Stimulated activated CD4-positive, alpha-beta T cell treated with anti-CD3 and anti-CD28 coated beads, TNF-alpha, amount 100 ng/mL, for 24 hours (primary cell): Measurements from ENCODE around the gene RRAS2.
"Not testable (repeated sequence)": the region's sequence is repeated elsewhere in the genome, so short reads cannot be mapped to it uniquely, and the experiment has no call there.

ENCODE experiments used
- DNase-seq, 3 experiments: peaks; one replicate each; pipeline ENCODE4 v3.0.0-alpha.2; 2020; ENCODE audit warnings: low read depth in 3 of 3

RRAS2 gene

GRCh38 chr11:14255238-14255534, 103.8 kb downstream of the RRAS2 start:
- no peak for DNase-seq

GRCh38 chr11:14254533-14255237, 104.3 kb downstream of the RRAS2 start:
- no peak for DNase-seq

DNA sequence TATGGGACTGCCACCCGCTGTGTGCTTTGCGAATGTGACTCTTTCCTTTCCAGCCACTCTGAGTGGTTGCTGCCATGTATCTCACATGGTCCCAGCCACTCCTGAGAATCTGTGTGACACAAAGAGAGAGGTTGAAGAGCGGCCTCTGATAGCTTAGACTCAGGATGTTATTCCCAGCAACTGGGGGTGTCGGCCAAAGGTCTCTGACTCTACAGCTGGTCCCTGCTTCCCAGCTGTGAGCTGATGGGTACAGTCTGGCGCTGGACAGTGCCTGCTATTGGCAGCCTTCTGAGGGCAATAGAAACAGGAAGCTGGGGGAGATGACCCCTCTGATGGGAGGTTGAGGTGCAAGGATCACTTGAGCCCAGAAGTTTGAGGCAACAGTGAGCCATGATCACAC, 105.1 kb downstream of the RRAS2 start:
- DNase-seq = no peak

DNA sequence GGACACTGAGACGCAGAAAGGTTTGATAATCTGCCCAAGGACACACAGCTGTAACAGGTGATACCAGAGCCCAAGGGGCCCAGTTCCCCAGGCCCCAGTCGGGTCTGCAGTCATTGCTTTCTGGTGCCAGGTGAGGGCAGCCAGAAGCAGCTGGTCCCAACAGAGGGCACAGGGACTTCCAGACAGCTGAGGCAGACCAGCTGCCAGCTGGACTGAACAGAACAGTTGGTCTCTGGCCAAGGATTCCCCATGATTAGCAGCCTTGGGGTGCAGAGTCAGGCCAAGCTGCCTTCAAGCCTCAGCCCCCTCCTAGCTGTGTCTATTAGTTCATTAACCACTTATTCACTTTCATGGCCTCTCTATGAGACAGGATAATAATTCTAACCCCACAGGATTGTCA, 105.6 kb downstream of the RRAS2 start:
- no peak for DNase-seq

DNA sequence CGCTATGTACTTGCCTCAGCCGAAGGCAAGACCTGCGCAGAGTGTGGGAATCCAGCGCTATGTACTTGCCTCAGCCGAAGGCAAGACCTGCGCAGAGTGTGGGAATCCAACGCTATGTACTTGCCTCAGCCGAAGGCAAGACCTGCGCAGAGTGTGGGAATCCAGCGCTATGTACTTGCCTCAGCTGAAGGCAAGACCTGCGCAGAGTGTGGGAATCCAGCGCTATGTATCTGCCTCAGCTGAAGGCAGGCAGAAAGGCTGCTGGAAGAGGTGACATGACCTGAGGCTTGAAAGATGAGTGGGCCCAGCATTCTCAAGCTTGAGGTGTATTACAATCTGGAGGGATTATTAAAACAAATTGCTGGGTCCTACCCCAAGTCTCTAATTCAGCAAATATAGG, 106.5 kb downstream of the RRAS2 start:
- not testable (repeated sequence) for DNase-seq

- no peak for DNase-seq
Observed at GRCh38 chr11:14251754-14252153, 107.2 kb downstream of the RRAS2 start.

DNA sequence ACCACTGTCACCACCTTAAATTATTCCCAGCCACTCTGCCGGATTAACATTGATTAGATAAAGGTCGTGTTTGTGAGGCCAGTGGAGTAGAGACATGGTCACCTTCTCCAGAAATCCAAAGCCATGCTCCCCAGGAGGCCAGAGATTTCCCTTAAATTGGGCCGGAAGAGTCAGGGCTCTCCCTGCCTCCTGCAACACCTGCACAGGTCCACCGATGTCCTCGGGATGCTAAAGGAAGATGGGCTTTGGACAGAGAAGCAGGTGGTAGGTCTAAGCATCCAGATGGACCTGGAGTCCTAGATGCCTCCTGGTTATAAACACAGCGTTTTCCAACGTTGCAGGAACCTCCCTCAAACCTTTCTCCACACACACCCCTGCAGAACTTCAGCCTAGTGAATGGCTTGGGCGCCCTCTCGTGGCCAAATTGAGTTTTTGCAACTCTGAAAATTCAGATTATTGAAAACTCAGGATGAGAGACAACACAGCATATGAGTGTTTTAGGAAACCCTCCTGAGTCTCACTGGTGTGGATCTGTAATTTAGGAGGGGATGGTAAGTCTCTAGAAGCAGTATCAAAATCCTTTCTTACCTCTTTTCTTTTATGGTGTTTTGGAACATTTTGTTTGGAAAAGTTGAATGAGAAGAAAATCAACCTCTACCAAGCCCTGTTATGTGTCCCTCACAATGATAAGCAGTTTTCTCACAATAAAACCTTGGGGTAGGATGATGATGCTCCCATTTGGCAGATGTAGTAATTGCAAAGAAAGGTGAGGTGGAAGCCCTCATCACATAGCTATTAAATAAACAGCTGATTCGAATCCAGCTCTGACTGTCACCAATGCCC, 109.6 kb downstream of the RRAS2 start:
- DNase-seq = peak; percentile 47 to 58 (median 55)

- DNase-seq = no peak
Observed at GRCh38 chr11:14248580-14248981, 110.4 kb downstream of the RRAS2 start.

DNA sequence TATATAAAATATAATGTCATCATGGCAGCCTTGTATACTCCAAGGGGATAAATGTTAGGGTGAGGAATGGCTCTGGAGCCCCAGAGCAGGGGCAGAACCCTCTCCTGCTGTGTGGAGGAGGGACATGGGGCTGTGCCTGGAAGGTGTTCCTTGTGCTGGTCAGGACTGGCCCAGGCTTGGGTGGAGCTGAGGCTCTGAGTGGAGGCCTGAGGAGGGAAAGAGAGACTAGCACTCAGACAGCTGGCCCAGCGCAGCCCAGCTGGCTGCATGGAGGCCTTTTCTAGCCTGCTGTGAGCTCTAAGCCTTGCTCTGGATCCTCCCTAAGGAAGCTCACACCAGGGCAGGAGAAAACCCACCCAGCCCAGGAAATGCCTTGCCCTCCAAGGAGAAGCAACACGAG, 113.5 kb downstream of the RRAS2 start:
- DNase-seq = no peak

DNA sequence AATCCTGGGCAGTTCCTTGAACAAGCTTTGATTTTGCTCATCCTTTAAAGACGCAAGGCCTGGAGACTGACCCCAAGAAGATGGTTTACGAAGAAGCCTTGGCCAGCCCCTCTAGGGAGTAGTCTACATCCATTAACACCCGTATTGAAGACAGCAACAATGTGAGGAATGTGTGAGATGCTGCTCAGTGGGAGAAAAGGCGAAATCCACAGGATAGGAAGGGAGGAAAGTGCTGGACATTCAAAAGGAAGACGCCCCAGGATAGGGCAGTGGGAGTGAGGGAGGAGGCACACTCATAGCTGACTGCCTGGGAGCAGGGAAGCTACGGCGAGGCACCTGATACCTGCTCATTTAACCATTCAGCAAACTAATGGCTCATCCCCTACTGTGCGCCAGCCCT, 114.1 kb downstream of the RRAS2 start:
- DNase-seq = no peak

DNA sequence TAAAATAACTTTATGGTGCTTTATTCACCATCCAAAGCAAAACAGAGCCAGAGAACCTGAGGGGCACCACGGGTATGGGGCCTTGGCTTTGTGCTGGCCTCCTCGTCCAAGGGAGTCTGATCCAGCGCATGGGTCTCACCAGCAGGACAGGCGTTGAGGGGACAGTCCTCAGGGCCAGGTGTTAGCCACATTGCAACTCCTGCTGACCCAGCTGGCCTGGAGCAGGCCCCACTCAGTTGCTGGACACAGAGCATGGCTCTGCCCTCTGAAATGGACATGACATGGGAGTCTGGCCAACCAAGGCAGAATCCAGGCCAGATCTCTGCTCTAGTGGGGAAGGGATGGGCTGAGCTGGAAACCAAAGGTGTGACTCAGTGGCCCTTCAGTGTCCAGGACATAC, 116.2 kb downstream of the RRAS2 start:
- DNase-seq = no peak

DNA sequence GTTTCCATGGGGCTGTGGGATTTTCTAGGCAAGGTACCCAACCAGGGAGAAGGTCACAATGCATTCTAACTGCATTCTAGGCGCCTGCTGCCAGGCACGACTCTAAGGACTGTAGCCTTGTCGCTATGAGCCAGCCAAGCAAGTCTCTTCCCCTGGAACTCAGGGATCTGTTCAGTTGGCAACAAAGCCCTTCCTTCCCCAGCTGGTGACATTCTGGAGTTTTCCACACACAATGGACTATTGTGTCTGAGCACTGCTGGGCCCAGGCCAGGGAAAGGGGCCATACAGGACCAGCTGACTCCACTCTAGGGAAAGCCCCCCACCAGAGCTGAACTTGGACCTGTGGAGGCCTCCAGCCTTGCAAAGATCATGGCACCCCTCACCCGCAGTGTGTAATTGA, 116.8 kb downstream of the RRAS2 start:
- DNase-seq = no peak

DNA sequence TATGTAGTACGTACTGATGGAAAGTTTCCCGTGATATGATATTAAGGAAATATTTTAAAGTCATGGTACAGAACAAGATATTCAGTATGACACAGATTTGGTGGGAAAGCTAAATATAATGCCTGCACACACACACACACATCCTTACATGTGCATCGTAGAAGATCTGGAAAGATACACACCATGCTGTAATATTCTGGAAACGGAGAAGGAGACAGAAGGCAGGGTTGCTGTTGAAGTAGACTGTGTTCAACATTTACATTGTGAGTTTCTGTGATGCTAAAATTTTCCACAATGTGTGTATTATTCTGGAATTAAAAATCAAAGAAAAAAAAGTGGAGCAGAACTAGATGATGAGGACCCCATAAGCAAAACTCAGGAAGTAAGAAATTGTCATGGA, 118.0 kb downstream of the RRAS2 start:
- no peak for DNase-seq

DNA sequence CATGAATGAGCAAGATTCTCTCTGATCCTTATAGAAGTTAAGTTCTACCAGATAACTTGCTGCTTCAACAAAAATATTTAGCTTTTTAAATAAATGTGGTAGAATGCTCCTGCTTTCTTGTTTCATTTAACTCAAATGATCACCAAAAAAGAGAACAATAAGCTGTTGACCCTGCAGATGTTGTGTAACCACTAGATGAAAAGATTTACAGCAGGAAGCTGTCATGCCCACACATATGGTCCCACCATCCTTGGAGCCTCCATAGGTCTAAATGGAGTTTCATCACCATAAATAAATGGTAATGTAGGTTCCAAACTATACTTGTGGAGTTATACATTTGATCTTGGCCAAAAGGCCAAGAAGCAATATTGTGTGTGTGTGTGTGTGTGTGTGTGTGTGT, 118.8 kb downstream of the RRAS2 start:
- no peak for DNase-seq

DNA sequence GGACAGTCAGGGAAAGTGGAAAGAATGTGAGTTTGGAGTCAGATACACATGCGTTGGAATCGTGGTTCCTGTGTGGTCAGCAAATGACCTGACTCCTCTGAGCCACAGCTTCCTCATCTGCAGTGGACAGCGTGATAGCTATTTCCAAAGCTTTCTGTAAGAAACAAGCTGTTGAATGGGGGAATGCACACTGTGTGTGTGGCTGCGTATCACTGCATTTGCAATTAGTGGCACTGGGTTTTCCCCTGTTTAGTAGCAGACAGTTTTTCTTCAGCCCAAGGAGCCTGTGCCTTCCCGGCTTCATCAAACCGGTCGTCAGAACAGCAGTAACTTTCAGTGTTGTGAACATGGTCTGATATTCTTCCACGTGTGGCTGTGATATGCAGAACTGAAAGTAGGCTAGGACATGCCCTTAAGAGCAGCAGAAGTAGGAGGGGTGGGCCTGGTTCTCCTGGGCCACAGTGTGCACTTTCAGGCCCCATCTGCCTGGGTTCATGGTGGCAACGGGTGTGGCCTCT, 121.5 kb downstream of the RRAS2 start:
- no peak for DNase-seq

DNA sequence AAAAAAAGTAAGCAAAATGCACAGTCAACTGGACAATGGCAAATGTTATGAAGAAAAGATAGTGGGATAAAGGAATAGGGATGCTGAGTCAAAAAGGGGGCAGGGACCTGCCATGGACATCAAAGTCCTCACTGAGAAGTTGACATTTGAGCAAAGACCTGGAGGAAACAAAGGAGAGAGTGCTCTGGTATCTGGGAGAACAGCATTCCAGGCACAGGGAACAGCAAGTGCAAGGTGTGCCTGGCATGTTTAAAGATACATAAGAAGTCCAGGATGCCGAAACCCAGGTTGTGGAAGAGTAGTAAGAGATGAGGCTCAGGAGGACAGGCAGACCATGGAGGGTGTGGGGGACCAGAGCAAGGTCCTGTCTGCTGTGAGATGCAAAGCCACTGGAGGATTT, 123.3 kb downstream of the RRAS2 start:
- DNase-seq = no peak

DNA sequence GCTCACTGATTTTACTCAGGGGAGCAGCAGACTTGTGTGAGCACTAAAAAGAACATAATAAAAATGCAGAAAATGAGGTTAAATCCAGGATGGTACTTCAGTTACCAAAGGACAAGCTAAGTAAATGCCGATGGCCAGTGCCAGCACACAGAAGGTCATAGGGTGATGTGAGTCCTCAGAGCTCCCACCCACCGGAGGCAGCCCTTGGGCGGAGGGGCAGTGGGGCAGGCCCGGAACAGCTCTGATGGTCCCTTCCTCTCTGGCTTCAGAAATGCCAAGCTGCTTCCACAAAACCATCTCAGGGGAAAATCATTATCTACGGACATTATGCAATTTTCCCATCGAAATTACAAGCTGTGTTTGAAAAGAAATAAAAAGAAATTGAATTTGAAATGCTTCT, 124.5 kb downstream of the RRAS2 start:
- no peak for DNase-seq

DNA sequence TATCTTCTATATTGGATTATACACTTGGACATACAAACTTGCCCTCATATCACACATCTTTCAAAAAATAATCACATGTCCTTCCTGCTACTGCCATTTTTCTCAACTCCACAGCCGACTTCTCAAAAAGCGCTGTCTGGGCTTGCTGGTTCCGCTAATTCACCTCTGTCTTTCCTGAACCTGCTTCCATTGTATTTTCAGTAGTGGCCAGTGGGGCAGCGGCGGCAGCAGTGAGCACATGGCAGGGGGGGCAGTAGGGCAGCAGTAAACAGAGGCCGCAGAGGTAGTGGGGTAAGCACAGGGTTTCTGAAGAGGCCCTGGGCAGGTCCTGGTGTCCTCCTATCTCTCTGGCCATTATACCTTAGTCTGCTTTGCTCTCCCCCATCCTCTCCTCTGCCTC, 126.3 kb downstream of the RRAS2 start:
- no peak for DNase-seq

DNA sequence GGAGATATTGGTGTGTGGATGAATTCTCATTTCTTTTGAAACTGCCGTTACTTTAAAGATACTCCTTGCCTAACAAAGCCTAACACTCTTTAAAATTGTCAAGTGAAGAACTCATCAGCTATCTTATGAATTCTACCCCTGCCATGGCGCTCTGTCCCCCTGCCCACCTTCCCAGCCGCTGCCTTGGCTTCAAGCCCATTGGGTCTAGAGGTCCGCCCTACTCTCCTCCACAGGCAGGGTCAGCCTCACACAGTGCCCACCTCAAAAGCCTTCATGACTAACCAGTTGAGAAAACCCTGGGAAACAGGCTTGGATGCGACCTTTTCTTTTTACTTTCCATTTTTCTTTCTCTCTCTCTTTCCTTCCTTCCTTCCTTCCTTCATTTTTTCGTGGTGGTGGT, 128.6 kb downstream of the RRAS2 start:
- no peak for DNase-seq

DNA sequence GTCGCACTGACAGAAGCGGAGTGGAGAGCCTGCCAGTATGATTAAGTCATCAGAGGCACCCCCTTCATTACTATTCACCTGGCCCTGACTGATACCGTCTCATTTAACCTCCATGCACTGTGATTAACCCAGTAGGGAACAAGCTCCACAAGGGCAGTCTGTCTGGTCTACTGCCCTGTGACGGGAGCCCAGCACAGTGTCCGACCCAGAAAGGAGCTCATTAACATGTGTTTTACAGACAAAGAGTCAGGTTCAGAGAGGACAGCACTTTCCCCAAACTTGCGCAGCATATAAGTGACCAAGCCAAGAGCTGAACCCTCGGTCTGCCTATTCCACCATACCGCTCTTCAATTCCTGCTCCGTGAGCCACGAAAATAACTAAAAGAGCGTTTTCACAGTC, 129.5 kb downstream of the RRAS2 start:
- DNase-seq = no peak

GRCh38 chr11:14228356-14228755, 130.6 kb downstream of the RRAS2 start:
- no peak for DNase-seq
